Femur (tissue), 1 donor: Measurements from ENCODE around the gene IGSF23.
"Not testable (repeated sequence)": the region's sequence is repeated elsewhere in the genome, so short reads cannot be mapped to it uniquely, and the experiment has no call there.

Experiments used
- DNase-seq: peaks from one replicate; pipeline ENCODE4 v3.0.0-alpha.2; 2017

The IGSF23 gene

GRCh38 chr19:44614313-44614712 is 950 bp downstream of the IGSF23 start:
- no peak for DNase-seq

- no peak for DNase-seq
Observed at GRCh38 chr19:44615863-44616247, 2.5 kb downstream of the IGSF23 start.

GRCh38 chr19:44617110-44617880 is 3.9 kb downstream of the IGSF23 start:
- no peak for DNase-seq

DNA sequence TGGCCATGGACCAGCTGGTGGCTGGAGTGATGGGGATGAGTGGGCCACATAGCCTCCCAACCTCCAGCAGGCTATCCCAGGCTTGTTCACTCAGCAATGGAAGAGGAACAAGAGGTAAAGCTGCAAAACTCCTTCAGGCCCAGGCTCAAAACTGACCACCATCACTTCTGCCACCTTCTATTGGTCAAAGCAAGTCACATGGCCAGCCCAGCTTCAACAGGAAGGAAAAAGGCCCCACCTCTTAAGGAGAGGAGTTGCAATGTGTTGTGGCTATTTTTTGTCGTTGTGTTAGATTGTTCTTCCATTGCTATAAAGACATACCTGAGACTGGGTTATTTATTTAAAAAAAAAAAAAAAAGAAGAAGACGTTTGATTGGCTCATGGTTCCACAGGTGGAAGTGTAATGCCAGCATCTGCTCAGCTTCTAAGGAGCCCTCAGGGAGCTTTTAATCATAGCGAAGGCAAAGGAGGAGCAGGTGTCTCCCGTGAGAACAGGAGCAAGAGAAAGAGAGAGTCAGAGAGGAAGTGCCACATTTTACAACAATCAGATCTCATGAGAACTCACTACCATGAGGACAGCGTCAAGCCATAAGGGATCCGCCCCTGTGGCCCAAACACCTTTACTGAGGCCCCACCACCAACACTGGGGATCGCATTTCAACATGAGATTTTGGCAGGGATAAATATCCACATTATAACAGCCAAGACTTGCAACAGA is 5.4 kb downstream of the IGSF23 start:
- no peak for DNase-seq

DNA sequence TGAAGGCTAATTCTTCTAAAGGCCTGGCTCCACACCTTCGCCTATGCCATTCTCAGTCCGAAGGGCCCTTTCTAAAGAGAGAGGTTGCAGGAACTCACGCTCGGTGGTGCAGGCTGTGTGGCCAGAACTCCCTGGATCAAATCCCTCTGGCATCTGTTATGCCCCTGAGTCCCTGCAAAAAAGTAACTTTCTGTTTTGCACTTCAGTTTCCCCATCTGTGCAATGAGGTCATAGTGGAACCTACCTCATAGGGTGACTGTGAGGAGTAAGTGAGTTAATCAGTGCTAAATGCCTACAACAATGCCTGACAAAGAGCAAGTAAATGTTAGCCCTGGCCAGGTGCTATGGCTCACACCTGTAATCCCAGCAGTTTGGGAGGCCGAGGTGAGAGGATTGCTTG is 7.3 kb downstream of the IGSF23 start:
- no peak for DNase-seq

- DNase-seq: no peak
Observed at GRCh38 chr19:44621367-44621766, 8.0 kb downstream of the IGSF23 start.

DNA sequence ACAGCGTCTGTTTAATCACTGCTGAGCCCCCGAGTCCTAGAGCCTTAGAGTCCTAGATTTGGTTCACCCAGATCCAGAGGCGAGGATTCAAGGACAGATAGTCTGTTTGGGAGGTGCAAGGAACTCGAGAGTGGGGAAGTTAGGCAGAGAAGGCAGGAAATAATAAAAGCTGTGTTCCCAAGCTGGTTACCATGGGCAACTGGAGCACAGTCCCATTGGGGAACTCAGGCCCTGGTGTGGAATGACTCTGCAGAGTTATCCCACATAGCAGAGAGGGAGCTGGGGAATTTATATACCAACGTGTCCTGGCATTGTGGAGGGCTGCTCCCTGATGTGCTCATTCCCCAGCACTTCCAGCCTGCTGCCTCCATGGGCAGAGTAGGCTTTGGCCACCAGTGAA is 9.7 kb downstream of the IGSF23 start:
- DNase-seq: no peak

- no peak for DNase-seq
Observed at GRCh38 chr19:44623626-44624025, 10.3 kb downstream of the IGSF23 start.

- DNase-seq: no peak
Observed at GRCh38 chr19:44624840-44625354, 11.5 kb downstream of the IGSF23 start.

GRCh38 chr19:44625637-44626036 is 12.3 kb downstream of the IGSF23 start:
- DNase-seq: not testable (repeated sequence)

- DNase-seq: no peak
Observed at GRCh38 chr19:44626048-44626624, 12.8 kb downstream of the IGSF23 start.

- DNase-seq: no peak
Observed at GRCh38 chr19:44627631-44628030, 14.3 kb downstream of the IGSF23 start.

- DNase-seq: no peak
Observed at GRCh38 chr19:44628793-44629192, 15.4 kb downstream of the IGSF23 start.

DNA sequence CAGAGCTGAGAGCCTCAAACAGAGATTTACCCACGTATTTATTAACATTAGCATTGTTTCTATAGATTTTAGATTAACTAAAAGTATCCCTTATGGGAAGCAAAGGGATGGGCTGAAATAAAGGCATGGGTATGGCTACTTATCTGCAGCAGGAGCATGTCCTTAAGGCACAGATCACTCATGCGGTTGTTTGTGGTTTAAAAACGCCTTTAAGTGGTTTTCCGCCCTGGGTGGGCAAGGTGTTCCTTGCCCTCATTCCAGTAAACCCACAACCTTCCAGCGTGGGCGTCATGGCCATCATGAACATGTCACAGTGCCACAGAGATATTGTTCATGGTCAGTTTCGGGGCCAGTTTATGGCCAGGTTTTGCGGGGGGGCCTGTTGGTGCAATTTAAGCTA is 18.2 kb downstream of the IGSF23 start:
- not testable (repeated sequence) for DNase-seq

DNA sequence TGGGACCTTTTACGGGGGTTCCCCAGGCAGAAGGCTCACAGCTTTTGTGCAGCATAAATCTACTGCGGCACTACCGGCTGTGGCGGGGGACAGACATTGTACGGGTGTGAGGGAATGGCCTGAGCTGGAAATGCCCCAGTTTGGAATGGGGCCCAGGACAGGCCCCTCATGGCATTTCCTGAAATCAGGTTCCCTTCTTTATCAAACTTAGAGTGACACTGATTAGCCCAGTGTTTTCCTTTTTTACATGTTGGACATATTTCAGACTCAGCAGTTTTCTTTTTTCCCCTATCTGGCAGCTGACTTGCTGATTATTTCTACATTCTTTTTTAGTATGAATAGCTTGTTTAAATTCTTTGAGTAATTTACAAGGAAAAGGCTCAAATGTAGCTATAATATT is 20.7 kb downstream of the IGSF23 start:
- DNase-seq: not testable (repeated sequence)

- DNase-seq: no peak
Observed at GRCh38 chr19:44634785-44635184, 21.4 kb downstream of the IGSF23 start.

- peak; percentile 45 for DNase-seq
Observed at GRCh38 chr19:44635581-44636438, 22.4 kb downstream of the IGSF23 start.

DNA sequence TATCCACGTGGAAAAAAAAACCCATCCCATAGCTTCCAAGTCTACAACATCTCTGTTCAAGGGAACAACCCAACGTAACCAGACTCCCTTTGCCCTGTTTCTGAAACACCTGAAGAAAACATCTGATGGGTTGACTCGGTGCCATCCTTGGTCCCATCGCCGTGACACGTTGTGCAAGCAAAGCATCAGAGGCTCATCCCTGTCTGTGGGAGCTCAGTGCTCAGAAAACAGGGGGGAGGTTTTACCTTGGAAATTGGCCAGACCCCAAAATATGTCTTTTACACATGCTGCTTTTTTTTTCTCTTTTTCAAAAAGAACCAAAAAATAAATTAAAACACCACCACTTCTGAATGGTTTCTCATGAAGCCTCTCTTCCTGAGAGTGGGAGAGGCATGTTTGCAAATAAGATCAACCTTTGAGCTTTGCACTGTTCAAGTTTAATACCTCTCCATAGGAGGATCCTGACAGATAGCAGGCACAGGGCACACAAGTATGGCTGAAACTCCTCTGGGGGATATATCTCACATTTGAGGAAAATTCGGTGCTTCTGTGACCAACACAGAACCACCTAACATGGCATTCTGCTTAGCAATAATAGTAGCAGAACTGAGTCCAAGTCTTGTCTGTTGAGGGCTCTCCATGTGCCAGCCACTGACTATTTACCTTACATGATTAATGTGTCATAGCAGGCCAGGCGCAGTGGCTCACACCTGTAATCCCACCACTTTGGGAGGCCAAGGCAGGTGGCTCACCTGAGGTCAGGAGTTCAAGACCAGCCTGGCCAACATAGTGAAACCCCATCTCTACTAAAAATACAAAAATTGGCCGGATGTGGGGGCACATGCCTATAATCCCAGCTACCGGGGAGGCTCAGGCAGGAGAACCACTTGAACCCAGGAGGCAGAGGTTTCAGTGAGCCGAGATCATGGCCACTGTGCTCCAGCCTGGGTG is 23.4 kb downstream of the IGSF23 start:
- DNase-seq: no peak

- DNase-seq: no peak
Observed at GRCh38 chr19:44637390-44637764, 24.0 kb downstream of the IGSF23 start.

GRCh38 chr19:44640518-44640917 is 27.2 kb downstream of the IGSF23 start:
- DNase-seq: peak; percentile 43

DNA sequence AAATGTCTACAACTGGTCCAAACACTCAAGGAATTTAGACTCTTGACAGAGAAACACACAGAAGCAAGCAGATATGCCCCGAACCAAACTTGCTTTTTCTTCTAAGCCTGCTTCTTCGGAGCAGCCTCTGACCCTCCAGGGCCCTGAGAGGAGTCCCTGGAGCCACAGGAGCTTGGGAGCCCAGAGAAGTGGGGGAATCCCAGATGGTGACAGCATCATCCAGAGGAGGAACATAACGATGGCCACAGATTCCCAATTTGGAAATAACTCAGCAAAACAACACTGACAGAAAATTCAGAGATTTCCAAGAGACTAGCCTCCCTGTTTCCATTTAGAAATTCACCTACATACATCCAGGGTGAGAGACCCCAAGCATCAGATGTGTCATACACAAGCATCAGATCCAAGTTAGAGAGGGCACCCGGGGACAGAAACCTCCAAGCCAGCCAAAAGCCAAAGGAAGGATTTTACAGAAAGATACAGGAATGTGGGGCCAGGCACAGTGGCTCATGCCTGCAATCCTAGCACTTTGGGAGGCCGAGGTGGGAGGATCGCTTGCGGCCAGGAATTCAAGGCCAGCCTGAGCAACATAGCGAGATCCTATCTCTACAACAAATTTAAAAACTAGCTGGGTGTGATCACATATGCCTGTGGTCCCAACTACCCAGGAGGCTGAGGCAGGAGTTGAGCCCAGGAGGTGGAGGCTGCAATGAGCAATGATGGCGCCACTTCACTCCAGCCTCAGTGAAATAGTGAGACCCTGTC is 28.3 kb downstream of the IGSF23 start:
- no peak for DNase-seq
